ENCODE results near the gene MYH9. TPM values are rescaled to one million over a fixed set of nuclear protein-coding genes. Genes with fewer than 3 reads are reported as not detected.

Gene MYH9
- total RNA-seq, 1 donor from 2014 or later: 889 TPM

- intact Hi-C loops (cut with micrococcal nuclease): loop anchor here (1.0 kb wide), 1 partner anchor 9 kb away; no protein-coding TSS in a partner anchor
Observed at GRCh38 chr22:36352803-36353507, 34.8 kb downstream of the MYH9 start.

- intact Hi-C loops (cut with micrococcal nuclease): no loop called here
Observed at GRCh38 chr22:36351921-36352802, 35.6 kb downstream of the MYH9 start.

- intact Hi-C loops (cut with micrococcal nuclease): no loop called here
Observed at GRCh38 chr22:36350751-36351594, 36.8 kb downstream of the MYH9 start.

GRCh38 chr22:36349726-36350125, 38.0 kb downstream of the MYH9 start:
- intact Hi-C loops (cut with micrococcal nuclease): no loop called here

- intact Hi-C loops (cut with micrococcal nuclease): no loop called here
Observed at GRCh38 chr22:36348760-36349159, 39.0 kb downstream of the MYH9 start.

GRCh38 chr22:36347094-36347493, 40.7 kb downstream of the MYH9 start:
- intact Hi-C loops (cut with micrococcal nuclease): no loop called here

GRCh38 chr22:36344106-36344827, 43.5 kb downstream of the MYH9 start:
- intact Hi-C loops (cut with micrococcal nuclease): loop anchor here (1.0 kb wide), 1 partner anchor 9 kb away; no protein-coding TSS in a partner anchor

- intact Hi-C loops (cut with micrococcal nuclease): loop anchor here (1.0 kb wide), 1 partner anchor 10 kb away; no protein-coding TSS in a partner anchor
Observed at GRCh38 chr22:36343720-36344105, 44.1 kb downstream of the MYH9 start.

GRCh38 chr22:36343070-36343719, 44.6 kb downstream of the MYH9 start:
- intact Hi-C loops (cut with micrococcal nuclease): no loop called here

GRCh38 chr22:36341640-36342041, 46.1 kb downstream of the MYH9 start:
- intact Hi-C loops (cut with micrococcal nuclease): no loop called here

GRCh38 chr22:36340621-36341020, 47.1 kb downstream of the MYH9 start:
- intact Hi-C loops (cut with micrococcal nuclease): no loop called here

- intact Hi-C loops (cut with micrococcal nuclease): loop anchor here (1.0 kb wide), 2 partner anchors 8 to 16 kb away; no protein-coding TSS in a partner anchor
Observed at GRCh38 chr22:36339171-36340065, 48.3 kb downstream of the MYH9 start.

GRCh38 chr22:36337365-36338130, 50.2 kb downstream of the MYH9 start:
- intact Hi-C loops (cut with micrococcal nuclease): no loop called here

GRCh38 chr22:36336246-36337182, 51.3 kb downstream of the MYH9 start:
- intact Hi-C loops (cut with micrococcal nuclease): no loop called here

- intact Hi-C loops (cut with micrococcal nuclease): no loop called here
Observed at GRCh38 chr22:36335621-36336020, 52.1 kb downstream of the MYH9 start.

- intact Hi-C loops (cut with micrococcal nuclease): no loop called here
Observed at GRCh38 chr22:36334821-36335603, 52.8 kb downstream of the MYH9 start.

Measured in T-helper 1 cell treated with Interleukin-12 subunit alpha and Interleukin-12 subunit beta and Interleukin-4 antibody, amounts not matched to agents 30 ng/mL and 1 ng/mL, for 36 hours (primary cell).